Neural cell (in vitro differentiated cells): Measurements from ENCODE around the gene KDM4B.

ENCODE experiments used
- POLR2AphosphoS5 ChIP-seq: IDR thresholded peaks from 2 replicates; pipeline ENCODE4 v1.6.1; 2012
- RAD21 ChIP-seq: fragments of 450-650 bp; conservative IDR thresholded peaks from 2 replicates; pipeline ENCODE4 v1.6.1; 2014; ENCODE audit warnings: antibody characterized with exemption, mild to moderate bottlenecking, moderate library complexity
- TF ChIP-seq, protein P1 (sequence below): fragments of 450-650 bp; IDR thresholded peaks from 2 replicates; pipeline ENCODE4 v1.5.1; 2014; ENCODE audit warnings: antibody characterized with exemption, mild to moderate bottlenecking, moderate library complexity; ENCODE audit not compliant: poor library complexity, severe bottlenecking

GRCh38 chr19:5192568-5192967 is 223.7 kb downstream of the KDM4B start:
- TF ChIP-seq, protein P1, sequence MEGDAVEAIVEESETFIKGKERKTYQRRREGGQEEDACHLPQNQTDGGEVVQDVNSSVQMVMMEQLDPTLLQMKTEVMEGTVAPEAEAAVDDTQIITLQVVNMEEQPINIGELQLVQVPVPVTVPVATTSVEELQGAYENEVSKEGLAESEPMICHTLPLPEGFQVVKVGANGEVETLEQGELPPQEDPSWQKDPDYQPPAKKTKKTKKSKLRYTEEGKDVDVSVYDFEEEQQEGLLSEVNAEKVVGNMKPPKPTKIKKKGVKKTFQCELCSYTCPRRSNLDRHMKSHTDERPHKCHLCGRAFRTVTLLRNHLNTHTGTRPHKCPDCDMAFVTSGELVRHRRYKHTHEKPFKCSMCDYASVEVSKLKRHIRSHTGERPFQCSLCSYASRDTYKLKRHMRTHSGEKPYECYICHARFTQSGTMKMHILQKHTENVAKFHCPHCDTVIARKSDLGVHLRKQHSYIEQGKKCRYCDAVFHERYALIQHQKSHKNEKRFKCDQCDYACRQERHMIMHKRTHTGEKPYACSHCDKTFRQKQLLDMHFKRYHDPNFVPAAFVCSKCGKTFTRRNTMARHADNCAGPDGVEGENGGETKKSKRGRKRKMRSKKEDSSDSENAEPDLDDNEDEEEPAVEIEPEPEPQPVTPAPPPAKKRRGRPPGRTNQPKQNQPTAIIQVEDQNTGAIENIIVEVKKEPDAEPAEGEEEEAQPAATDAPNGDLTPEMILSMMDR, result no peak
- TF ChIP-seq RAD21 (no peak), POLR2AphosphoS5 (no peak)
